ENCODE measurements around the gene GPR142.

Gene GPR142

GRCh38 chr17:74326506-74326905, 40.8 kb upstream of the GPR142 start:
- Histone ChIP-seq H3K27me3 (ENCODE audit: insufficient read depth, low read depth, severe bottlenecking) (no peaks in the 10 kb centered on the region), H3K27ac (no peak overlapping the region), H3K9me3 (ENCODE audit: severe bottlenecking) (no peaks in the 10 kb centered on the region), H3K4me3 (ENCODE audit: low read depth, low read length) (no peak overlapping the region), H3K36me3 (no peaks in the 10 kb centered on the region)
- DNase-seq: no peak
- no peak for TF ChIP-seq CTCF (IDR thresholded peaks at IDR 0.05; ENCODE audit: low read depth, low read length)

GRCh38 chr17:74328487-74328886, 38.8 kb upstream of the GPR142 start:
- Histone ChIP-seq H3K27ac (0 out of 2 replicates have a peak overlapping the region, but pooled peaks have one; percentile 2), H3K36me3 (no peaks in the 10 kb centered on the region), H3K4me3 (ENCODE audit: low read depth, low read length) (no peak overlapping the region), H3K9me3 (ENCODE audit: severe bottlenecking) (no peaks in the 10 kb centered on the region), H3K27me3 (ENCODE audit: insufficient read depth, low read depth, severe bottlenecking) (no peaks in the 10 kb centered on the region)
- no peak for DNase-seq
- no peak for TF ChIP-seq CTCF (IDR thresholded peaks at IDR 0.05; ENCODE audit: low read depth, low read length)

DNA sequence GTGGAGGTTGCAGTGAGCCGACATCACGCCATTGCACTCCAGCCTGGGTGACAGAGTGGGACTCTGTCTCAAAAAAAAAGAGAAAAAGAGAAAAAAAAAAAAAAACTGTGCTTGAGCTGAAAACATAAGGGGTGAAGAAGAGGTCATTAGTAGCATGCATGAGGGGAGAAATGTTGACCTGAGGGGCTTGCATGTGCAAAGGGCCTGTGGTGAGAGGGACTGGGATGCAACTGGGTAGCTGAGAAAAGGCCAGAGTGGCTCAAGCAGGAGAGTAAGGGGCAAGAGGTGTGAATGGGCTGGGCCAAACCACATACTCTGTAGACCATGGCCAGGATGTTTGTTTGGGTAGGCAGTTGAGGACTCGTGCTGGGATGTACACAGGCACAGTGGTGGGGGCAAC, 37.9 kb upstream of the GPR142 start:
- TF ChIP-seq CTCF (IDR thresholded peaks at IDR 0.05; ENCODE audit: low read depth, low read length): no peak
- Histone ChIP-seq H3K27me3 (ENCODE audit: insufficient read depth, low read depth, severe bottlenecking) (no peaks in the 10 kb centered on the region), H3K27ac (no peak overlapping the region), H3K4me3 (ENCODE audit: low read depth, low read length) (no peak overlapping the region), H3K36me3 (0 out of 2 replicates have a peak, but pooled peaks cover 2% of the 10 kb centered on the region), H3K9me3 (ENCODE audit: severe bottlenecking) (peaks cover 6% of the 10 kb centered on the region)
- no peak for DNase-seq

GRCh38 chr17:74330446-74330845, 36.9 kb upstream of the GPR142 start:
- TF ChIP-seq CTCF (IDR thresholded peaks at IDR 0.05; ENCODE audit: low read depth, low read length): no peak
- DNase-seq: no peak
- Histone ChIP-seq H3K27ac (peak overlapping the region; percentile 96), H3K36me3 (0 out of 2 replicates have a peak, but pooled peaks cover 2% of the 10 kb centered on the region), H3K9me3 (ENCODE audit: severe bottlenecking) (peaks cover 17% of the 10 kb centered on the region), H3K4me3 (ENCODE audit: low read depth, low read length) (no peak overlapping the region), H3K27me3 (ENCODE audit: insufficient read depth, low read depth, severe bottlenecking) (no peaks in the 10 kb centered on the region)

GRCh38 chr17:74332017-74332650, 35.2 kb upstream of the GPR142 start:
- peak overlapping the region; percentile 96 for H3K27ac ChIP-seq
- DNase-seq: peak; percentile 81
- no peak for TF ChIP-seq CTCF (IDR thresholded peaks at IDR 0.05; ENCODE audit: low read depth, low read length)

More at GRCh38 chr17:74332017-74332650, 35.2 kb upstream of the GPR142 start:
- peaks cover 24% of the 10 kb centered on the region for H3K9me3 ChIP-seq (ENCODE audit: severe bottlenecking)
- H3K27me3 ChIP-seq (ENCODE audit: insufficient read depth, low read depth, severe bottlenecking): no peaks in the 10 kb centered on the region
- H3K36me3 ChIP-seq: 0 out of 2 replicates have a peak, but pooled peaks cover 2% of the 10 kb centered on the region
- peak overlapping the region; percentile 5 for H3K4me3 ChIP-seq (ENCODE audit: low read depth, low read length)
